ENCODE results near the gene LHFPL6. TPM values are rescaled to one million over a fixed set of nuclear protein-coding genes. Genes with fewer than 3 reads are reported as not detected.

LHFPL6 gene
- total and polyA plus RNA-seq, 8 donors, result 50.5 to 113 (median 80.2) TPM

- Histone ChIP-seq H3K36me3 (no peaks in the 10 kb centered on the region), H3K4me1 (no peaks in the 10 kb centered on the region), H3K4me3 (no peak overlapping the region), H3K27me3 (no peaks in the 10 kb centered on the region), H3K27ac (no peak overlapping the region), H3K9me3 (no peaks in the 10 kb centered on the region)
- DNase-seq (no peak), ATAC-seq (no peak)
- TF ChIP-seq CTCF (IDR thresholded peaks at IDR 0.05), result no peak
- intact Hi-C loops (cut with DNase I), result no loop called here
Observed at GRCh38 chr13:39485314-39485700, 117.7 kb downstream of the LHFPL6 start.

GRCh38 chr13:39484506-39485313, 118.3 kb downstream of the LHFPL6 start:
- no peak overlapping the region for H3K27ac ChIP-seq
- no peaks in the 10 kb centered on the region for H3K36me3 ChIP-seq
- DNase-seq (no peak), ATAC-seq (no peak)
- H3K4me1 ChIP-seq, result no peaks in the 10 kb centered on the region
- no peak overlapping the region for H3K4me3 ChIP-seq
- intact Hi-C loops (cut with DNase I), result no loop called here
- TF ChIP-seq CTCF (IDR thresholded peaks at IDR 0.05), result no peak
- H3K9me3 ChIP-seq, result no peaks in the 10 kb centered on the region
- no peaks in the 10 kb centered on the region for H3K27me3 ChIP-seq

- ATAC-seq (no peak), DNase-seq (no peak)
- intact Hi-C loops (cut with DNase I), result no loop called here
- Histone ChIP-seq H3K27me3 (no peaks in the 10 kb centered on the region), H3K4me1 (no peaks in the 10 kb centered on the region), H3K9me3 (no peaks in the 10 kb centered on the region), H3K27ac (no peak overlapping the region), H3K36me3 (no peaks in the 10 kb centered on the region), H3K4me3 (no peak overlapping the region)
- no peak for TF ChIP-seq CTCF (IDR thresholded peaks at IDR 0.05)
Observed at GRCh38 chr13:39483326-39483725, 119.7 kb downstream of the LHFPL6 start.

GRCh38 chr13:39481491-39481890, 121.5 kb downstream of the LHFPL6 start:
- no peak overlapping the region for H3K4me3 ChIP-seq
- intact Hi-C loops (cut with DNase I), result no loop called here
- TF ChIP-seq CTCF (IDR thresholded peaks at IDR 0.05), result no peak
- DNase-seq, result no peak
- H3K9me3 ChIP-seq, result no peaks in the 10 kb centered on the region
- no peaks in the 10 kb centered on the region for H3K36me3 ChIP-seq
- H3K4me1 ChIP-seq, result no peaks in the 10 kb centered on the region
- no peak for ATAC-seq
- H3K27ac ChIP-seq, result no peak overlapping the region
- no peaks in the 10 kb centered on the region for H3K27me3 ChIP-seq

GRCh38 chr13:39474600-39474999, 128.4 kb downstream of the LHFPL6 start:
- no peaks in the 10 kb centered on the region for H3K27me3 ChIP-seq
- intact Hi-C loops (cut with DNase I), result no loop called here
- H3K9me3 ChIP-seq, result no peaks in the 10 kb centered on the region
- no peak for TF ChIP-seq CTCF (IDR thresholded peaks at IDR 0.05)
- H3K4me3 ChIP-seq, result no peak overlapping the region
- ATAC-seq, result no peak
- DNase-seq, result no peak
- no peak overlapping the region for H3K27ac ChIP-seq
- no peaks in the 10 kb centered on the region for H3K36me3 ChIP-seq
- H3K4me1 ChIP-seq, result no peaks in the 10 kb centered on the region
